CD4-positive, alpha-beta T cell treated with Interleukin-4 for 4 hours (primary cell): ENCODE measurements around the gene GLI3.

Source experiments
- DNase-seq: peaks from one replicate; pipeline ENCODE4 v3.0.0-alpha.2; 2020

GLI3 gene

GRCh38 chr7:41955893-41956675 lies 280.9 kb downstream of the GLI3 start:
- no peak for DNase-seq

- no peak for DNase-seq
These were observed 281.6 kb downstream of the GLI3 start for GRCh38 chr7:41955451-41955850.

- no peak for DNase-seq
These were observed 282.0 kb downstream of the GLI3 start for GRCh38 chr7:41954976-41955375.

- DNase-seq: no peak
These were observed 288.5 kb downstream of the GLI3 start for GRCh38 chr7:41948503-41948902.

- peak; percentile 48 for DNase-seq
These were observed 293.9 kb downstream of the GLI3 start for GRCh38 chr7:41943094-41943577.

GRCh38 chr7:41942468-41943093 lies 294.4 kb downstream of the GLI3 start:
- DNase-seq: no peak

GRCh38 chr7:41940760-41941343 lies 296.2 kb downstream of the GLI3 start:
- peak; percentile 57 for DNase-seq

GRCh38 chr7:41938371-41938770 lies 298.6 kb downstream of the GLI3 start:
- DNase-seq: no peak

GRCh38 chr7:41933427-41933826 lies 303.6 kb downstream of the GLI3 start:
- DNase-seq: no peak

GRCh38 chr7:41931263-41931646 lies 305.8 kb downstream of the GLI3 start:
- no peak for DNase-seq

- no peak for DNase-seq
These were observed 306.3 kb downstream of the GLI3 start for GRCh38 chr7:41930538-41931262.

GRCh38 chr7:41928781-41929180 lies 308.2 kb downstream of the GLI3 start:
- no peak for DNase-seq

GRCh38 chr7:41928166-41928565 lies 308.8 kb downstream of the GLI3 start:
- no peak for DNase-seq

GRCh38 chr7:41927380-41927779 lies 309.6 kb downstream of the GLI3 start:
- no peak for DNase-seq

- no peak for DNase-seq
These were observed 311.1 kb downstream of the GLI3 start for GRCh38 chr7:41925946-41926345.

GRCh38 chr7:41924796-41925195 lies 312.2 kb downstream of the GLI3 start:
- DNase-seq: no peak

- no peak for DNase-seq
These were observed 314.6 kb downstream of the GLI3 start for GRCh38 chr7:41922373-41922772.

GRCh38 chr7:41921453-41921981 lies 315.5 kb downstream of the GLI3 start:
- DNase-seq: no peak

- DNase-seq: no peak
These were observed 318.4 kb downstream of the GLI3 start for GRCh38 chr7:41918597-41918996.

GRCh38 chr7:41916450-41916927 lies 320.5 kb downstream of the GLI3 start:
- DNase-seq: no peak

GRCh38 chr7:41915871-41916270 lies 321.1 kb downstream of the GLI3 start:
- no peak for DNase-seq

GRCh38 chr7:41912851-41913567 lies 324.0 kb downstream of the GLI3 start:
- DNase-seq: no peak
